GM18498 (cell line): ENCODE measurements around the gene LRPAP1.
"Not testable (repeated sequence)": the region's sequence is repeated elsewhere in the genome, so short reads cannot be mapped to it uniquely, and the experiment has no call there.

ENCODE experiments used
- ATAC-seq: cut with Tn5 transposase; IDR thresholded peaks from one replicate; pipeline ENCODE4 v1.9.1; 2021; ENCODE audit warnings: mild to moderate bottlenecking, moderate library complexity; ENCODE audit not compliant: unreplicated experiment

Gene LRPAP1

DNA sequence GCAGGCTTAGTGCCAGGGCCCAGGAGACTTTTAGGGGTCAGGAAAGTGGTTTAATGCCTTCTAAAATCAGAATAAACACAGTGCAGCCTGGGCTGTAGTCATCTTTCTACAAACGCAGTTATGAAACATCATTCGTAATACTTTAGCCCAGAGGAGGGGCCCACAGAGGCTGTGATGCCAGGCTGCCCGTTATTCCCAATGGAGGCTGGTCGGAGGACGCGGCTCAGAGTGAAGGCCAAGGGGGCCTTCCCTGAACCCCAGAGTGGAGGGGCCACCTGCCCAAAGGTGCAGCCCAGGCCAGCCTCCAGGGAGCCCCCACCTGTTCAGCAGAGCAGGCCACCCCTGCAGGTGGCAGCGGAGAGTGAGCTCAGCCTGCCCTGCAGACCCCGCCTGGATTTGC lies 29.9 kb upstream of the LRPAP1 start:
- ATAC-seq: not testable (repeated sequence)

GRCh38 chr4:3560465-3560864 lies 28.2 kb upstream of the LRPAP1 start:
- ATAC-seq: not testable (repeated sequence)

DNA sequence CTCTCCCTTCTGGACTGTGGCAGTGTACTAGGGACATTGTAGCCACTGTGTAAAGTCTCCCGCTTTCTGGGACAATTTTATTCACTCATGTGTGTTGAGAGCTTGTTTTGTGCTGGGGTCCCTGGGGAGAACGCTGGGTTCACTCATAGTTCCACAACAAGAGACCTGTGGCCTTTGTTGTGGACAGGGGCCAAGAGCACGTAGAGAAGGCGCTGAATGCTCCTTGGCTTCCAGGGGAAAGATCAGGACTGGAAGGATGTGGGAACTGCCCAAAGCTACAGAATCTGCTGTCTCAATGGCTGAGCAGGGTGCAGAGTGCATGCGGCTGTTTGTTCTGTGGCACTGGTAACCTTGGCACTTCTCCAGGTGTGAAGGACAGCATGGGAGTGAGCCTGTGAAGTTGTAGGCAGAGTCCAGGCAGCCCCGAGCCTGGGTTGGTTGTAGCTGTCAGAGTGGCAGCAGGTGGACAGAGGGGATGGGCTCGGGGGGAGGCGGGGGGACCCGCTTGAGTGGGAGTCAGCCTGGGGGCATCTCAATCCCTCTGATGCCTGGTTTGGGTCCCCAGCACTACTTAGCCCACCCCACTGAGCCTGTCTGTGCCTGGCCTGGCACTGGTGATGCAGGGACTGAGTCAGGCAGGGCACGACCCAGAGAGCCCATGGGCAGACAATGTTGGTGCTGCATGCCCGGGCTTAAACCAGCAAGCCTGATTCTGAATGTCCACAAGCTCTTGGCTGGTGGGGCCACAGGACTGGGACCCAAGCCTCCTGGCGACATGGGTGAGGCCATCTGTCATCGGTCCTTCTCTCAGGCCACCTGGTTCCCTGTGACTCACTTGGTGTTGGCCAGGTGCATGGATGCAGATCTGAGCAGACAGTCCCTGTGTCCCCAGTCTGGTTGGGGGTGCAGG lies 27.4 kb upstream of the LRPAP1 start:
- not testable (repeated sequence) for ATAC-seq

DNA sequence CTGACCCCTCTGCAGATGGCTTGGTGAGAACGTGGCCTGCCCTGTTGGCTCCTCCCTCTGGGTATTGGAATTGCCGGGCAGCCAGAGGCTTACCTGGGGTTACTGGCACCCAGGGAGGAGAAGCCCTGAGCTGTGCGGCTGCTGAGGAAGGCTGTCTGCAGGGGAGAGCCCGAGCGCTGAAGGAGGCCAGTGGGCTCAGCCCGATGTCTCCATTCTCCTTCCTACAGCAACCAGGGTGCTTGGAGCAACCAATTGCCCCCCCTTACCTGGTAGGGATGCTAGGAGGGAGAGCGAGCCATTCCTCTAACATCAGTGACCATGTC lies 26.3 kb upstream of the LRPAP1 start:
- ATAC-seq: not testable (repeated sequence)

DNA sequence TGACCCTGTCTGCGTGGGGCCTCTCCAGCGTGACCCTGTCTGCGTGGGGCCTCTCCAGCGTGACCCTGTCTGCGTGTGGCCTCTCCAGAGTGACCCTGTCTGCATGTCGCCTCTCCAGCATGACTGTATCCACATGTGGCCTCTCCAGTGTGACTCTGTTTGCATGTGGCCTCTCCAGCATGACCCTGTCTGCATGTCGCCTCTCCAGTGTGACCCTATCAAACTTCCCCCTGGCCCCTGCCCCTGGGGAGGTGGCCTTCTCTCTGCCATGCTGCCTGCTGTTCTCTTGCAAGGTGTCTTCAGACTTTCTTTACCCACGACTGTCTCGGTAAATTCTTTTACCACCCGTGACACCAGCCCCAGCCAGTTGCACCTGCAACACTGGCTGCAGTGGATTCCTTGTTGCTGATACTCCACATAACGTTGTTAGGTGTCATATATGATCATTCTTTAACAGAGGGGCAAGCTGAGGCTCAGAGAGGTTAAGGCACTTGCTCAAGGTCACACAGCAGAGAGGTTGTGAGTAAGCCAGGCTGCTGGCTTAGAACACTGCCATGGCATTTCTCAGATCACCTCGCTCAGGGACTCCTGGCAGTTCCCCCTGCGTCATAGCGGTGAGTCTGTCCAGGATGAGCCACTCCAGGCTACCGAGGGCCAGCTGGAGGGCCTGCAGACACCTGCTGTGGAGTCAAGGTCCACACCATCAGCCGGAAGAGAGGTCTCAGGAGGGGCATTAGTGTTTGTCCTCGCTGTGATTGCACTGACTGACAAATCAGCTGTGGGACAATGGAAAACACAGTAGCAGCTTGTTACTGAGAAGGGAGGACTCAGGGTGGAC lies 25.7 kb upstream of the LRPAP1 start:
- ATAC-seq: not testable (repeated sequence)

GRCh38 chr4:3557088-3557492 lies 24.9 kb upstream of the LRPAP1 start:
- not testable (repeated sequence) for ATAC-seq

GRCh38 chr4:3556244-3556867 lies 24.1 kb upstream of the LRPAP1 start:
- not testable (repeated sequence) for ATAC-seq

DNA sequence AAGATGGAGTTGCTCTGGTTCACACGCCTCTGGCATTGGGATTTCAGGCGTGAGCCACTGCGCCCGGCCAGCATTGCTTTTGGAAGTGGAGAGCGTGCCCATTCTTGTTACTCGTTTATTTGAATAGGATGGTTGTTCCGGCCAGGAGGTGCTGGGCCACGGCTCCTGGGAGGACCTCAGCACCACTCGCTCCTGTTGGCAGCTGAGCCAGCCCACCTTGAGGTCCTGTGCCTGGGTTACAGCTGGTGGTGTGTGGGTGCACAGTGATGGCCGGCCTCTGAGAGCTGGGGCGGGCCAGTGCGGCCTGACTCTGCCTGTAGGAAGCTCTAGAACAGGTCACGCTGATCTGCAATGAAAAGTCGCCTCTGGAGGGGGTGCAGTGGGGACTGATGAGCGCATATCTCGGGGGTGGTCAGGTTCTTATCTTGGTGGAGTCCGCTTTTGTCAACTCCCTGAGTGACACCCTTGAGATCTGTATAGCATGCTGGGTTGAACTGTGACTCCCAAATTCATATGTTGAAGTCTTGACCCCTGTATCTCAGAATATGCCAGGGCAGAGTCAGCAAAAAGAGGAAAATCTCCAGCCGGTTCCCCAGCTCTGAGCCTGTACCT lies 23.3 kb upstream of the LRPAP1 start:
- ATAC-seq: not testable (repeated sequence)

GRCh38 chr4:3551366-3551765 lies 19.1 kb upstream of the LRPAP1 start:
- not testable (repeated sequence) for ATAC-seq

- not testable (repeated sequence) for ATAC-seq
These were observed 18.6 kb upstream of the LRPAP1 start for GRCh38 chr4:3550792-3551325.

GRCh38 chr4:3550041-3550440 lies 17.8 kb upstream of the LRPAP1 start:
- not testable (repeated sequence) for ATAC-seq

- not testable (repeated sequence) for ATAC-seq
These were observed 17.4 kb upstream of the LRPAP1 start for GRCh38 chr4:3549694-3550001.

- ATAC-seq: not testable (repeated sequence)
These were observed 16.9 kb upstream of the LRPAP1 start for GRCh38 chr4:3548991-3549693.

GRCh38 chr4:3546721-3547120 lies 14.5 kb upstream of the LRPAP1 start:
- not testable (repeated sequence) for ATAC-seq

DNA sequence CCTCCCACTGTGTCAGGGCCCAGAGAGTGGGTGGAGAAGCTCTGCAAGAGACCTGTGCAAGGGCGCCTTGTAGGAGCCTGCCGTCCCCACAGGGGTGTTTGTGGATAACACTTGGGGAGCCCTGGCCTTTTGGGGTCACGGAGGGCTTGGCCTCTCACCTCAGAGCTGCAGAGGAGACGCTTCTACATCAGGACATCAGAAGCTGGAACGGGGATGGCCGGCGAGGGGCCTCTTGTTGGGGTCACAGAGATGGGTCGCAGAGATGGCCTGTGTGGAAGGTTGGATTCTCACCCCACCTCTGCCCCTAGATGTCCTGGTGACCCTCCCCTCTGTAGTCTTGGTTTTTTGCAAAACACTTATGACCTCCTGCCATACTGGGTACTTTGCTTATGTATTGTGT lies 13.1 kb upstream of the LRPAP1 start:
- not testable (repeated sequence) for ATAC-seq

DNA sequence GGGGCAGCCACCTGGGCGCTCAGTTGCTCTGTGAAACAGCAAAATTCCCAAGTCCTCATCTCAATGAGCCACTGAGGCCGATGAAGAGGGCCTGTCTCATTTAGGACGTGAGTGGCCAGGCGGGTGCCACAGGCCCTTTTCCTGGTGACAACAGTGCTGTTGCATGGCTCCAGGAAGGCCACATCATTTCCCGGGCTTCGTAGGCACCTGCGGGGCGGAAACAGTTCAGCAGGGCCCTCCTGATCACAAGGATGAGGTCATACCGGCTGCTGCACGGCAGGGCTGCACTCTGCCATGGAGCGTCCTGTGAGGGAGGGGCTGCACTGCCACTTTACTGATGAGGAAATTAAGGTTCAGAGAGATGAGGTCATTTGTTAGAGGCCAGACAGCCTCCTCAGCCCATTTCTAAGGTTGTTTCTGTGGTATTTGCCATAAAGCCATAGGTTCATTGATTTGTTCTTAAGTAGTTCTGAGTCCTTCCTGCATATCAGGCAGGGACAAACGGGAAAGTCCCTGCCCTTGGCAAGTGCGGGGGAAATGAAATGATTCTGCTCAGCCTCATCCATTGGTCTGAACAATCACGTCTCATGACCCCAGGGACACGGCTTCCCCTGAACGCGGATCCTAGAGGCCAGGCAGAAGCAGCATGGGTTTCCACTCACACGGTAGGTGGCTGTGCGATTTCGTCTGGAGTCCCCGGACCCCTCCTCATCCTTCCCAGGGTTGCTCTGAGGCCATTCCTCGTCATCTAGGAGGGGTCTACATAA lies 12.2 kb upstream of the LRPAP1 start:
- ATAC-seq: not testable (repeated sequence)

DNA sequence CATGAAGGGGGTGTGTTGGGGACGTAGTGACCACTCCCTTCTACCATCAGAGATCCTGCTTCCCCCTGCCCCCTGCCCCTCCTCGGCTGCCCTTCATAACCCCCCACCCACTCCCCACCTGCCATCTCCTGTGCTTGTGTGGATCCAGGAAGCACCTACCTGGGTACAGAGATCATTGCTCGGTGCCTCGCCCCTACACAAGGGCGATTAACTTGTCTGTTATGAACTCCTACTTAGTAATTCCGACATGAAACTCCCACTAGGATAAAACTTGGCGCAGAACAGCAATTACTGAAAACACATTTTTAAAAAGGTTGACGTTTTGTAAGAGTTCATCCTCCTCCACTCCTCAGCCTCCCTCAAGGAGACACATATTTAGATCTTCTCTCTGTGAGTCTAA lies 11.2 kb upstream of the LRPAP1 start:
- ATAC-seq: not testable (repeated sequence)

GRCh38 chr4:3538906-3539305 lies 6.7 kb upstream of the LRPAP1 start:
- not testable (repeated sequence) for ATAC-seq

DNA sequence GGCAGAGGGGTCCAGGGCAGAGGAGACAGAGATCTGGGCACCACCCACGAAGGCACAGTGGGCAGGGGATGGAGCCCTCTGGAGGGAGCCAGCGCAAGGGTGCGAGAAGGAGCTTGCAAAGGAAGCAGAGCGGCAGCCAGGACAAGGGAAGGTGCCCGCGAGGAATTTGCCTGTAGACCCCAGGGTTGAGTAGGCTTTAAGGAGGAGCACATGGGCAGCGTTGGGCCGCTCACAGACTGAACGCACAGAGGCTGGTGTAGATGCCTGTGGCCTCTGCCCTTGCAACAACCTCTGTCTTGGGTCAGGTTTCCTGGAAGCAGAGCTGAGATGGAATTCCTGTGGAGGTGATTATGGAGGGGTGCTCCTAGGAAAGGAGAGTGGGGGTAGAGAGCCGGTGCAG lies 3.6 kb upstream of the LRPAP1 start:
- ATAC-seq: not testable (repeated sequence)
